ENCODE data around the gene DYRK1A.

DYRK1A gene

DNA sequence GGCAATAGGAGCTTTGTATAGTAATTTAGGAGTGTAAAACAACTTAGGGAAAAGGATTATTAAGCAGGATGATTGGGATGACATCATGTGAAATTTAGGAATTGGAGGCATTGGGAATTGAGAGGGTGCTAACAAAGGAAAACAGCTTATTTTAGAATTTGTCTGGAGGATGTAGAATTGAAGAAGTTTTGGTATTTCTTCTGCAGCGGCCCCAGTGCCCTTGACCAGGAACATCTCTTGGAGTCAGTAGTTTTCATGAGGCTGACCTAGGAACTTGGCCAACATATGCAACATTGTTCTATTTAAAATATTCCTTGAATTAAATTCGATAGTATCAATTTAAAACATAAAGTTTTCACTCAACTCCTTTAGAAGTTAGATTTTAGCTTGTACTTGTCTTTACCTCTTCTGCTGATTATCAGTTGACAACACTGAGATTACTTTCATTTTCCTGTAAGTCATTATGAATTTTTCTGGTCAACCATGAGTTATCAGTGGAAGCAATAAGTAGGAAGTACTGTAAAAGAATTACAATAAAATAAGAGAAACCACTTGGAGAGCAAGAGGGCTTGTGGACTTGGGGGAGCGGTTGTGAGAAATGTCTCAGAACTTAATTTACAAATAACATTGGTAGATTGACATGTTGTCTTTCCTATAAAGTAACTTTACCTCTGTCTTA is 52.8 kb downstream of the DYRK1A start:
- DNase-seq, result no peak

DNA sequence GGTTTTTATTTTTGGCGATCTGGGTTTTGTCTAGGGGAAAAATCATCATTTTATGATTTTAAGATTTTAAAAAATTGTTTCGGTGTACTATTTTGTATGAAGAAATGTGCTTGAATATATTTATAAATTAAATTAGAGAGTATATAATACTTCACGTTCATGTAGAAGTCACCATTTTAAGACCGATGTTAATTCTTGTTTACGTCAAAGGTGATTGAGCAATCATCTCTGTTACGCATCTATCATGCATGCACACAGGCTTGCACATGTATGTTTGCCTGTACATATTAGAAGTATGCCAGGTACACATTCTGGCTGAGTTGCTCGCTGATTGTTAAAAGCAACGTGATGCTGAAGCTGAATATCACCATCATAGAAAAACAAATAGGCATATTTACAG is 54.7 kb downstream of the DYRK1A start:
- no peak for DNase-seq

DNA sequence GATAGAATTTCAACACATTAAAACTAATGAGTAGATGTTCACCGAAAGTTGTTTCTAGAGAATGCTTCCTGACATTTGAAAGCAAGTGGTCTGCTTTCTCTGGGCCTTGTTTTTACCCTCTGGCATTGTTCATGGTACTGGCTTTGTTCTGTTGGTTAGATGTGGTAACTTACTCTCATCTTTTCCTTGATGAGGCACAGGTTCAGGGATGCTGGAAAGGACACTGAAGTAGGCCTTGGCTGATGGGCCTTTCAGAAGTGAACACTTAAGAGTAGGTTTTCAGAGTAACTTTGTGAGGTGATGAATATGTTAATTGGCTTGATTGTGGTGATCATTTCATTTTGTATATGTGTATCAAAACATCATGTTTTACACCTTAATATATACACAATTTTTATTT is 55.8 kb downstream of the DYRK1A start:
- DNase-seq, result no peak

DNA sequence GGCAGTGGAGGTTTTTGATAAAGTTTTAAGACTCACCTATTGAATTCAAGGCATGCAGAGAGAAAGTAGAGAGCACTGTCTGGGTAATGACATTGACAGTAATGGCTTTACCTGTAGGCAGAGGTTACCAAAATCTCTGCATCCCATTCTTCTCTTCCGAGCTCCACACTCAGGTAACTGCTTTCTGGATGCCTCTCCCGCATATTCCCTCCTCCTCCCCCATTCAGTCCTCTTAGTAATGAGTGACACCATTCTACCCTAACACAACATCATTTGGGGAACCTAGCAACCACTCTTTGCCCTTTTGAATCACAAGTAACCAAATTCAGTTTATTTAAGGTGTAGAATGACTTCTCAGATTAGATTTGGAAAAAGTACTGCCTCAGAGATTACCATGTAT is 56.5 kb downstream of the DYRK1A start:
- no peak for DNase-seq

DNA sequence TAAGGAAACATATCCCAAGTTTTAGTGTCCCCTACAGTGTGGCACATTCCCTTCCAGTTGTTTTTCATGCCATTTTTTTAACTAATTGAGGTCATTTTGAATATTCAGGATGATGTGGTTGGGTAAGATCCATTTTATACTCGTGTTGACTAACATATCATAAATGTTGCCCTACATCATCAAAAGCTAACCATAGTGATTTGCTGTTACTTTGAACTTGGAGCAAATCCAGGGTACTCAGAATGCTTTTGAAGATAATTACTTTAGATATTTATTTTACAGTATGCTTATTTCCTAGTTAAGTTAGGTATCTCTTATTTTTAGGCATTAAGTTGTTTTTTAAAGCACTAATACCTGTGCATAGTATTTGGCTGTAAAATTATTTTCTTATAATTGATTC is 57.8 kb downstream of the DYRK1A start:
- no peak for DNase-seq

DNA sequence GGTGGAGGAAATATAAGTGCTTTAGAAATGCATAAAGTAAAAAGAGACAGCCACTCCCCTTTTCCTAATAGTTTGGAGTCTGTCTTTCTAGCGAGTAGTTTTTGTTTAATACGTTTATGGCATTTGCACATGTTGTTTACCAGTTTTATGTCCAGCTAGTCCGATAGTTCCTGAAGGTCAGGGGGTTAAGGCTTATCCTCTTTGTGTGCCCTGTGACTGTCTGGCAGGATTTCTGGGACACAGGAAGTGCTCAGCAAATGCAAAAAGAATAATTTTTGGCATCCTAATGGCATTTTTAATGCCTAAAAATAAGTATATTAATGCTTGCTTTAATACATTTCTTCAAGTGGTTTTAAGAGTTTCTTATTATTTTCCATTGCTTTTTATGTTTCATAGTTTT is 58.4 kb downstream of the DYRK1A start:
- no peak for DNase-seq

DNA sequence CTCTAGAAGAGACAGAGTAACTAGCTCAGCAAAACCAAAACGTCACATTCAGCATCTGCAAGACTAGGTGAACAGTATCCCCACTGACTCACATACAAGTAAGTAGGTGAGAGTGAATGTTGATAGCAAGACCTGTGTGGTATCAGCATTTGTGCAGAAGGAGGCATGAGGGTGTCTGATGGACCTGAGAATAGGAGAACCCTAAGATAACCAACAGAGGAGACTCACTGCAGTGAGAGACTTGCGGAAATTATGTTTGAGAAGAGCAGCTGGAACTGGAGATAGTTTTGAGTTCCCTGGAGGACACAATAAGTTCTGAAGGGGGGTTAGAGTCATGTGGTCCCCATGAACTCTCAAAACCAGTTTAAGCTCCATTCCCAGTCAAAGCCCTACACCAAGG is 59.1 kb downstream of the DYRK1A start:
- DNase-seq, result no peak

DNA sequence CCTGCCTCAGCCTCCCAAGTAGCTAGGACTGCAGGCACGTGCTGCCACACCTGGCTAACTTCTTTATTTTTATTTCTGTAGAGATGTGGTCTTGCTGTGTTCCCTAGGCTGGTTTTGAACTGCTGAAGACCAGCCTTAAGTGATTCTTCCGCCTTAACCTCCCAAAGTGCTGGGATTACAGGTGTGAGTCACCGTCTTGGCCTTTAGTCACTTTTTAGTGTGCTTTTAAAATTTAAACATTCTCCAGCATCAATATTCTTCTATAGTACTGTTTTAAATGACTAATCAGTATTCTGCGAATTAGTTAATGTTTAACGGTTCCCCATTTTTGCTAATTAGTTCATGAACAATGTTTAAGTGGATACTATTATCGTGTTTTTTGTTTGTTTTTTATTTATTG is 60.6 kb downstream of the DYRK1A start:
- no peak for DNase-seq

DNA sequence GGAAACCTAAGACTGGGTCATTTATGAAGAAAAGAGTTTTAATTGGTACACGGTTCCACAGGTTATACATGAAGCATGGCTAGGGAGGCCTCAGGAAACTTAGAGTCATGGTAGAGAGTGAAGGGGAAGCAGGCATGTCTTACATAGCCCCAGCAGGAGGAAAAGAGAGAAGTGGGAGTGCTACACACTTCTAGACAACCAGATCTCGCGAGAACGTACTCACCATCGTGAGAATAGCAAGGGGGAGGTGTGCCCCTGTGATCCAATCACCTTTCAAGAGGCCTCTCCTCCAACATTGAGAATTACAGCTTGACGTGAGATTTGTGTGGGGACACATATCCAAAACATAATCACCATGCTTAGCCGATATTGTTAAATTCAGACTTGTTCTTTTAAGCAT is 62.8 kb downstream of the DYRK1A start:
- DNase-seq, result no peak

DNA sequence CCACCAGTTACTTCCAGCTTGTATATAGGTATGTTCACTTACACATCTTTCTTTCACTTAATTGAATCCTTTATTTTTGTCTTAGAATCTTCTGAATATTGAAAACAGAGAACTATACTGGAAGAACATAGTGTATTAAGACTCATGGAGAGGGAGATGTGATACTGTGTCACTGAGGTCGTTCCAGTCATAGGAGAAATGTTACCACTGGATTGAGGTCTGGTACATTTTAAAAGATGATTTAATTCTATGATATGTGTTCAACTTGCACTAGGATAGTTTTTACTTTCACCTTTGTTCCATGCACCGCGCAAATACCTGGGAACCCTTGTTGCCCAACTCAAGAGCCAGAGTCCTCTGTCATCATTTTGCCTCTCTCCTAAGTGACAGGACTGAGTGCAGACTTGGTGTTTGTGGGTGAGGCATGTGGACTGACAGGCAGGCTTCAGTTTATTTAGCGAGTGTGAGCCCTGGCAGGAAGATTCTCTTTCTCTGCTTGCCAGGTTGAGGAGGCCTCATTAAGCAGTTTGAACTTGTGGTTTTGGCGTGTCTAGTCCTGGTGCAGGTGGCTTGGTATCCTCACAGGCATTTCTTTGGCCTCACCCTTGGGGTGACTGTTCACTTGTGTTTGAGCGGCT is 63.7 kb downstream of the DYRK1A start:
- no peak for DNase-seq

DNA sequence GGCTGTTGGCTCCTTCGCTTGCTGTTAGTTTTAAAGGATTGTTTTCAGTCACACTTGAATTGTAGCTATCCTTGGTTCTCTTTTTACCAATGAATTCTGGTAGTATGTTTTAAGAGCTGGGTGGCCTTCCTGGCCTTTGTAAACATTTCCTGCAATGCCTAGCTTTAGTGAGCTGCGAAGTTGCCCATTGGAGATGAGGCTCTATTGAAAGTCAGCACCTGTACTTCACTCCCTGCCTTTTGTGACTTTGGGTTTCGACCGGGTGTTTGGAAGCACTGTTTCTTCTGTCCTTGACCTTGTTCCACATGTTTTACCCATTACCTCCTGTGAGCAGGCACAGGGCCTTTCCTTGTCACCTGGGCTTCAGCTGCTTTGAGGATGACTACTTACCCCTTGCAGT is 64.7 kb downstream of the DYRK1A start:
- DNase-seq, result no peak

DNA sequence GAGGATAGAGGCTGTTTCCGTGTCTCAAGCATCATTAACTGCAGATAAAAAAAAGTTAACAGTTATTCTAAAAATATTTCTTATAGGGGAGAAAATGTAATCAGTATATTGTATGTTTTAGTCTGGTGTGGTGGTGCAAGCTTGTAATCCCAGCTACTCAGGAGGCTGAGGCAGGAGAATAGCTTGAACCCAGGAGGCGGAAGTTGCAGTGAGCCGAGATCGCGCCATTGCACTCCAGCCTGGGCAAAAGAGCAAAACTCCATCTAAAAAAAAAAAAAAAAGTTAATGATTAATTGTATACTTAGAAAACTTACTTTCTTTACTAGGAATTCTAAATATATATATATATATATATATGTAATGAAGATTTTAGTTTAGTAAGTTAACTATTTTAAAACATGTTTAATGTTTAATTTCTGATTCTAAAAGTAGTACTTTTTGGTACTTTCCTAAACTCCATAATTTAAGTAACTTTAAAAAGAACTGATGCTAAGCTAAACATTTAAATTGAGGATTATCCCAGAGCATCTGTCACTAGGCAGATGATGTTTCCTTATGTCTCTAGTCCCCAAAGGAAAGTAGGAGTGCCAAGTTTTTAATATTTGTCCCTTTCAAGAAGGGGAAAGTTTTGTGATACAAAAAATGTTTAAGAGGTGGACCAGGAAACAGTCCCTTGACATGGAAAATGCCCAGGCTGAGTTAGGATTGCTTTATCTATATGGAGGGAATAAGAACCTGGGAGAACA is 66.3 kb downstream of the DYRK1A start:
- DNase-seq, result no peak

DNA sequence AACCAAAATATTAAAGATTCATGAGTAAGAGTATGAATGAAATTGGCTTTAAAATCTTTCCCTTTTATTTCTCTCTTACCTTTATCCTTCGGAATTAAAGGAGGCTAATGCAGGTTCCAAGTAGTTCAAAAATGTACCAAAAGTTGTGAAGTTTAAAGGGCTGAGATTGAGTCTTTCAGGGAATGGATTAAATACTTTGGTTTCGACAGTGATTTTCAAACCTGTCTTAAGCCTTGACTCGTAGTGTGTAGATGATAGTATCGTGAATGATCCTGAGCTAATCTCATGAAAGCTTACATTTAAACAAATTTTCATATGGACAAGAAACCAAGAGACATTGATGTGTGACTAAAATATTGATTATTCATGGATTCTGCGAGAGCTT is 66.9 kb downstream of the DYRK1A start:
- DNase-seq, result no peak

DNA sequence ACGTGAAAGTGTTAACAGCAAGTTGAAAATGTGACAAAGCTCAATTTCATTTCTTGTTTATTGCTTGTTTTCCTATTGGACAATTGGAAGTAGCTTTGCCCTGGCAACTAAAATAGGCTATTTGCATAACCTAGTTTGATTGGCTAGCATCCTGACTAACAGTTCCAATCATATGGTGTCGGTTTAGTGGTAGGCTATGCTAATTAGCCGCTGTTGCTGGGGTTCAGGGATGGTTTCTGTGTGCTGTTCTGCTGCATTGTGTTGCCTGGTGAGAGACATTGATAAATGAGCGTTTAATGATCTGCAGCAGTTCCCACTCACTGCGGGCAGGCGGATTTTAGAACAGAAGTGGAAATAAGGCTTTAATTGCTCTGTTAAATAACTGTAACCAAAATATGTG is 68.5 kb downstream of the DYRK1A start:
- DNase-seq, result no peak

DNA sequence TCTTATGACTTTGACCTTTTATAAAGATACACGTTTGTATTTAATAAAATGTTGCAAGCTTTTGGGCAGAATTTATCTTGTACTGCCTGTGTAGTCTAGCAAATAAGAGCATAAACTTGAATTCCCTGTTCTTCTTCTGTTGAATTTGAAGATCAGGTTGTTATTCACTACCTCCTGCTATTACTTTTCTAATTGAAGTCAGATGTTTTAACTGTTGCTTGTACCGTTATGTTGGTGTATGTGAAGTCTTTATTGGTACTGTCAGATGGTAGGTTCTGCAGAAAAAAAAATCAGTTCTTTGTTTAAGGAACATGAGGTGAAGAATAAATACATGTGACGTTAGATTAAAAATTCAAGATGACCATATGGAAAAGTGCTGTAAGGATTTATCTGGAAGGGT is 69.1 kb downstream of the DYRK1A start:
- no peak for DNase-seq

DNA sequence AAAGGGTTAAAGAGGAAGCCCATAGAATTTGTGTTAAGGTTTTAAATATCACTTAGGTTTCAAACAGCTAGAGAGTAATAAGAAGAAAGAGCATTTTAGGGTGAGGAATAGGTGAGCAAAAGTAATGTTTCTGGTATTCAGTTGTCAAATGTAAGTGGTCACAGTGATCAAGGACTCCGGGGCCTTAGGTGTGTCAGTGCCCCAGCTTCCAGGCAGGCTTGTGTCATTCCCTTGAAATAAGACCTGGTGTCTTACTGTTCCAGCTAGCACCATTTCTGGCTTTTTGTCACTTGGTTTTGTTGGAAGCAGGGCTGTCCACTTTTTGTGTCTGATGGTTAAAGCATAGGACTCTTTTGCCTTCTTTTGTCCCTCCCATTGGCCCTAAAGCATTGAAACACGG is 69.6 kb downstream of the DYRK1A start:
- DNase-seq, result no peak

DNA sequence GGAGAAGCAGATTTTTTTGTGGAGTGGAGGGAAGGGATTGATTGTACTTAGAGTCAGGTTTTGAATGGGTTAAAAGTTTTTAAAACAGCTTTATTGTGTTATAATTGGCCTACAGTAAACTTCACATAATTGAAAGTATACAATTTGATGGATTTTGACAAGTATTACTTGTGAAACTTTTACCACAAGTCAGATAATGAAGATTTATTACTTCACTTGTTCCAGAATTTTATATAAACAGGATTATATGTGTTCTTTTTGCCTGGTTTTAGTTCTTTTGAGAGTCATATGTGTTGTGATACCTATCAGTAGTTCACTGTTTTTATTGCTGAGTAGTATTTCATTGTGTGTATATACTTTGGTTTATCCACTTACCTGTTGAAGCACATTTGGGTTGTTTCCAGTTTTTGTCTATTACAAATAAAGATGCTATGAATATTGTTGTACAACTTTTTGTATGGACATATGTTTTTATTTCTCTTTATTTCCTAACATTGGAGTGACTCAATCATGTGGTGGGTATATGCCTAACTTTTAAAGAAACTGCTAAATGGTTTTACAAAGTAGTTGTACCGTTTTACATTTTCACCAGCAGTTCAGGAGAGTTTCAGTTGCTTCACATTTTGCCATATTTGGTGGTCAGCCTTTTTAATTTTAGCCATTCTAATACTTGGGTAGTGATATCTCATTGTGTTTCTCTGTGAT is 71.0 kb downstream of the DYRK1A start:
- DNase-seq, result no peak

DNA sequence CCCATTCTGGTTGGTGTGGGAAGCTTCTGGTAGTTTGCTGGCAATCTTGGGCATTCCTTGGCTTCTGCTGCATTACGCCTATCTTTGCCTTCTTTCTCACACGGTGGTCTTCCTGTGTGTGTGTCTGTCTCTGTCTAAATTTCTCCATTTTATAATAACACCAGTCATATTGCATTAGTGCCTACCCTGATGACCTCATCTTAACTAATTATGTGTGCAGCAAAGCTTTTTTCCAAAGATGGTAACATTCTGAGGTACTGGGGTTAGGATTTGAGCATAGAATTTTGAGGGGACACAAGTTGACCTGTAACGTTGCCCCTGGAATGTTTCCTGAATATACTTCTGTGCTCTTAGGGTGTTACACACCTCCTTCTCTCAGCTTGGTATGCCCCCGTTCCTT is 77.1 kb downstream of the DYRK1A start:
- no peak for DNase-seq

DNA sequence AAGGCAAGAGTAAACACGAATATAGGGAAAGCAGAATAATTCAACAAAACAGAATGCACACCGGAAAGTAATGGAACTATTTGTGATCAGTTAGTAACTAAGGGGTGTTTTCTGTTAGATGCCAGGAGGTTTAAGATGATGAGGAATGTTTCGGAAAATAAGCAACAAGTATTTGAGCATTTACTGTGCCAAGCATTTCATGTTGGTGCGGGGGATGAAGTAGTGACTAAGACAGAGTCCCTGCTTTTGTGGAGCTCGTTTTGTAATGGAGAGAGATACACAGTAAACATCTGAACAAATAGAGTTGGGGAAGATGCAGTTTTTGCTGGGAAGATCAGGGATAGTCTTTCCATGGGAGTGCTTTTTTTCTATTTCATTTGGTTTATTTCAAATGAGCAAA is 78.7 kb downstream of the DYRK1A start:
- no peak for DNase-seq

DNA sequence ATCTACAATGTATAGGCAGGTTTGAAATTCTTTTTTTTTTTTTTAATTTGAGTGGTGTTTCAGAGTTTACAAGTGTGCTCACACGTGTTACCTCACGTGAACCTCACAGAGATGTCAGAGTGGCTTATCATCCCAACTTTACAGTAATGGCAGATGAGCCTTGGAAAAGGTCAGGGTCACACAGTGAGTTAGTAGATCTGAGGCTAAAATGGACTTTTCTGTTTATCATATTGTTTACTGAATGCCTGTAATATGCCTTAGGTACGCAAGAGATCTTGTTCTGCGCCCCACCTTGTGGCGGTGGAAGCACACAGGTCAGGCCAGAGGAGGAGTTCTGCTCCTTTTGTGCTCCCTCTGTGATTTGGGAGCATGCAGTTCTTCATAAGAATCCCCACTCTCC is 80.0 kb downstream of the DYRK1A start:
- DNase-seq, result no peak

DNA sequence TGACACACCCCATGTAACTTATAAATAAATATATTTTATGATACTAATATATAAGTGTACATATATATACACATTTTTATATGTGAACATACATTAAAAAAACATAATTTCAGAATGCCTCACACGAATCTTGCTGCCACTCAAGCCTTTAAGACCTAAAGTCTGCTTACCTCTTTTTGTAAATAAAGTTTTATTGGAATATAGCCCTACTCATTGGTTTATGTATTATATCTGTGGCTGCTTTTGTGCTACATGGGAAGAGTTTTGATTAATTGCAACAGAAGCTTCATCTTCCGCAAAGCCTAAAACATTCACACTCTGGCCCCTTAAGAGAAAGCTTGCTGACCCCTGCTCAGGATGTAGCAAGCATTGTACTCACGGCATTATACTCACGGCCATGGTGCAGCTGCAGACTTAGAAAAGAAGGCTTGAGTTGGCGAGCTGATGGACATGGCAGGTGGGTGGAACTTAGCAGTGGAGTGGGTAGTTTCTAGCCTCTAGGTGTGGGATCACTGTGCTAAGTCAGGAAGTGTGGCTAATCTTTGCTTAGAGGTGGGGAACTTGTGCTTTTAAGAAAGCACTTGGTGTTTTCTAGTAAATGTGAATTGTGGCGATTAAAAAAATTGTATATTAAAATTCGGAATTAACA is 80.8 kb downstream of the DYRK1A start:
- DNase-seq, result no peak

DNA sequence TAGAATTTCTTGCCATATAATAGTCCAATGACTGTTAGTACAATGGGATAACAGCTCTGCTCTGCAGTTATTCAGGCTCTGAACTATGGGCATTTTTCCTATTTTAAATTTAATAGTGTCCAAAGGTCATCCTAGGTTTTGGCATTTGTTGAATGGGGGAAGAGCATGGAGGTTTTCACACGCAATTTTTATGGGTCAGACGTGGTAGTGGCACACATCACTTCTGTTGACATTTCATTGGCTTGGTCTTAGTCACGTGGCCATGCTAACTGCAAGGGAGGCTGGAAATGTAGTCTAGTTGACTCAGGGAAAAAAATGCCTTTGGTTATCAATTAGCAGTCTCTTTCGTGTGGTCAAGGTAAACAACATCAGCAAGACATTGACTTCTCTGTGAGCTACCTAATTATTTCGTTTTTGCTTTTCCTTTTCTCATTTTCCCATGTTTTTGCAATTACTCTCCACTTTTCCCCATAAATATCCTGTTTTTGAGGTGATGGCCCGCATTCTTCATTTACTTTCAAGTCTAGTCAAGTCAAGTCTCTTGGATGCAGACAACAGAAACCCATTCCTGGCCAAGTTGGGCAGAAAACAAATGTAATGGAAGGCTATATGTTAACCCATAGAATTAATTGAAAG is 82.8 kb downstream of the DYRK1A start:
- DNase-seq, result no peak

DNA sequence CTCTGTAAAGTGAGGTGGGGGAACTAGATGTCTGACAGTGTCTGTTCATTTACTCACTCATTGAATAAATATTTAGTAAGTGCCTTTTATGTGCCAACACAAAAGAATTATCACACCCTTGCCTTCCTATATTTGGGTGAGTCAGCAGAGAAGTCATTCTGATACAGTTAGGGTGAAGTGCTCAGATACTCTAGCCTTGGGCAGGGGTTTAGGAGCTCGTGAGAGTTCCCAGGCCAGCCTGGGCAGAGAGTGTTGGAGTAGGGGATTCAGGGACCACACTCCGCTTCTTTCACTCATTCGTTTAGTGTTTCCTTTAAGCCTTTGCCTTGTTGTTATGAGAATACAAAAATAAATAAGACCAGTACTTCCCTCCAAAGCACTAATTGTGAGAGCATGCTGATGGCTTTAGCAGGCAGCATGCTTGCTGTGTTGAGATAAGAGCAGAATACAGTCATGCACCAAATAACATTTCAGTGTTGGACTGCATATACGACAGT is 83.9 kb downstream of the DYRK1A start:
- no peak for DNase-seq

All from AML-193 (cell line).